ENCODE data around the gene PLXNB2.

DNA sequence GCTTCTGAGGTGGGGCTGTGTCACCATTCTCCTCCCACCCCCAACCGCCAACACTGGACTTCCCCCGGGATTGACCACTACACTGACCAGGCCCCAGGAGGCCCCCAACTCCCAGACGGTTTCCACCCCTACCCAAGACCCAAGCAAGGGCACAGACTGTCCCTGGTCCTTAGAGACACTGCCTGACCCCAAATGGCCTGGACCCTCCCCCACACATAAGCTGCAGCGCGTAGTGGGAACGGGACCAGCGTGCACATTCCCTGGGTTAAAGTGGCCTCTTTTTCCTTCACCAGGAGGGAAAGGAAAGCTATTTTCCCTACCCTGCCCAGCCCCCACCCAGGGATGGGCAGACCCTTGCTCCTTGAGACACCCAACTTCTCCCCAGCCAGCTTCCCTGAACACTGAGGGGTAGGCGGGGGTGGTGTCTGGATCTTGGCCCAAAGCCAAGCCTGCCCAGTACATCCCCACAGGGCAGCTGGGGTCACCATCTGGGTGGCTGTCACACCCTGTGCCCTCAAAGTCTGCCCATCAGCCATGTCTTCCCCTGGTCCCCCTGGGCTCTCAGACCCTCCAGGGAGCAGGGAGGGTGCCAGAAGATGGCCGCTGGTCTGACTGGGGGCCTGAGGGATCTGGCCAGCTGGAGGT, 44.4 kb downstream of the PLXNB2 start:
- TF ChIP-seq CTCF (IDR thresholded peaks at IDR 0.05; ENCODE audit: borderline replicate concordance, extremely low read depth, low read length, poor library complexity, severe bottlenecking) (no peak), EZH2 (IDR thresholded peaks at IDR 0.05; ENCODE audit: borderline replicate concordance, low read depth, low read length, severe bottlenecking) (no peak)

Measured in DND-41 (cell line).